ENCODE measurements around the gene CAAP1. TPM values are rescaled to one million over a fixed set of nuclear protein-coding genes. Genes with fewer than 3 reads are reported as not detected.

CAAP1 gene
- total and polyA plus RNA-seq, 8 donors: 12.4 to 34.9 (median 29.2) TPM

- no peak for ATAC-seq
- H3K4me3 ChIP-seq: no peak overlapping the region
- intact Hi-C loops (cut with DNase I): no loop called here
- no peak for DNase-seq
- peaks cover 4 to 14% of the 10 kb centered on the region in 2 donors for H3K4me1 ChIP-seq
- no peak overlapping the region for H3K27ac ChIP-seq
- H3K27me3 ChIP-seq: no peaks in the 10 kb centered on the region
- H3K9me3 ChIP-seq: peaks cover 0 to 12% of the 10 kb centered on the region in 2 donors
- no peak for TF ChIP-seq CTCF (IDR thresholded peaks at IDR 0.05)
- peaks cover 0 to 14% of the 10 kb centered on the region in 2 donors for H3K36me3 ChIP-seq
These were observed 45.3 kb upstream of the CAAP1 start for GRCh38 chr9:26937816-26938371.

GRCh38 chr9:26935847-26936246 is 43.2 kb upstream of the CAAP1 start:
- Histone ChIP-seq H3K36me3 (peaks cover 0 to 31% of the 10 kb centered on the region in 2 donors), H3K4me3 (no peak overlapping the region), H3K9me3 (peaks cover 0 to 12% of the 10 kb centered on the region in 2 donors), H3K4me1 (peaks cover 0 to 11% of the 10 kb centered on the region in 2 donors), H3K27me3 (no peaks in the 10 kb centered on the region), H3K27ac (no peak overlapping the region)
- ATAC-seq (no peak), DNase-seq (no peak)
- intact Hi-C loops (cut with DNase I): no loop called here
- TF ChIP-seq CTCF (IDR thresholded peaks at IDR 0.05): no peak

GRCh38 chr9:26928902-26929495 is 36.4 kb upstream of the CAAP1 start:
- Histone ChIP-seq H3K9me3 (no peaks in the 10 kb centered on the region), H3K4me1 (no peaks in the 10 kb centered on the region), H3K27ac (no peak overlapping the region), H3K27me3 (no peaks in the 10 kb centered on the region), H3K4me3 (no peak overlapping the region), H3K36me3 (peaks cover 0 to 74% of the 10 kb centered on the region in 2 donors)
- DNase-seq (no peak), ATAC-seq (no peak)
- intact Hi-C loops (cut with DNase I): no loop called here
- no peak for TF ChIP-seq CTCF (IDR thresholded peaks at IDR 0.05)

GRCh38 chr9:26925609-26926008 is 33.0 kb upstream of the CAAP1 start:
- no peaks in the 10 kb centered on the region for H3K27me3 ChIP-seq
- H3K27ac ChIP-seq: no peak overlapping the region
- no peak overlapping the region for H3K4me3 ChIP-seq
- no peaks in the 10 kb centered on the region for H3K4me1 ChIP-seq
- DNase-seq: no peak
- H3K9me3 ChIP-seq: no peaks in the 10 kb centered on the region
- TF ChIP-seq CTCF (IDR thresholded peaks at IDR 0.05): no peak
- ATAC-seq: no peak
- peaks cover 0 to 82% of the 10 kb centered on the region in 2 donors for H3K36me3 ChIP-seq
- intact Hi-C loops (cut with DNase I): no loop called here

- no peak for DNase-seq
- Histone ChIP-seq H3K9me3 (no peaks in the 10 kb centered on the region), H3K4me3 (no peak overlapping the region), H3K36me3 (peaks cover 0 to 98% of the 10 kb centered on the region in 2 donors), H3K27me3 (no peaks in the 10 kb centered on the region), H3K4me1 (no peaks in the 10 kb centered on the region), H3K27ac (no peak overlapping the region)
- intact Hi-C loops (cut with DNase I): no loop called here
- TF ChIP-seq CTCF (IDR thresholded peaks at IDR 0.05): no peak
- no peak for ATAC-seq
These were observed 27.1 kb upstream of the CAAP1 start for GRCh38 chr9:26919698-26920097.

Data from left lung (tissue), 10 donors.